ENCODE results near the gene EIF4B.

GRCh38 chr12:53061404-53062010 lies 55.3 kb downstream of the EIF4B start:
- peak in 2 of 3 experiments; percentile 66 to 75; a peak in 4 of 6 replicates for TF ChIP-seq CTCF (IDR thresholded peaks at IDR 0.05 in 2 of 3, conservative IDR thresholded peaks at IDR 0.05 in 1 of 3; ENCODE audit: borderline replicate concordance in 1 of 3, insufficient read depth in 1 of 3, low read depth in 2 of 3, low read length in 2 of 3)
- TF ChIP-seq POLR2AphosphoS5 (IDR thresholded peaks at IDR 0.05; ENCODE audit: low read depth, low read length): peak; percentile 34; the same call in 1 of the 2 replicates

Data from HCT116 (cell line).